ENCODE data around the gene MPPE1. TPM values are rescaled to one million over a fixed set of nuclear protein-coding genes. Genes with fewer than 3 reads are reported as not detected.
"Not testable (repeated sequence)": the region's sequence is repeated elsewhere in the genome, so short reads cannot be mapped to it uniquely, and the experiment has no call there.

The MPPE1 gene
- total and polyA plus RNA-seq, 4 donors, result 30.2 to 82.4 (median 57.2) TPM

GRCh38 chr18:11861583-11862288 is 46.4 kb downstream of the MPPE1 start:
- H3K9me3 ChIP-seq (ENCODE audit: control insufficient read depth, insufficient read depth, low read length), result no peaks in the 10 kb centered on the region
- no peaks in the 10 kb centered on the region for H3K4me1 ChIP-seq (ENCODE audit: control insufficient read depth, insufficient read depth, low read length)
- H3K4me3 ChIP-seq (ENCODE audit: low read depth, low read length), result no peak overlapping the region
- H3K27me3 ChIP-seq (ENCODE audit: control insufficient read depth, insufficient read depth, low read length), result no peaks in the 10 kb centered on the region
- peaks cover 20% of the 10 kb centered on the region for H3K36me3 ChIP-seq (ENCODE audit: control insufficient read depth, insufficient read depth, low read length)
- no peak for DNase-seq (ENCODE audit: low read depth in 4 of 6, low spot score in 6 of 6)
- H3K27ac ChIP-seq (ENCODE audit: low read depth, low read length), result no peak overlapping the region
- 92% methylated on average over 16 of the region's 20 CpGs for WGBS (ENCODE audit: insufficient coverage)

- no peaks in the 10 kb centered on the region for H3K27me3 ChIP-seq (ENCODE audit: control insufficient read depth, insufficient read depth, low read length)
- no peak overlapping the region for H3K4me3 ChIP-seq (ENCODE audit: low read depth, low read length)
- no peaks in the 10 kb centered on the region for H3K9me3 ChIP-seq (ENCODE audit: control insufficient read depth, insufficient read depth, low read length)
- DNase-seq (ENCODE audit: low read depth in 4 of 6, low spot score in 6 of 6), result no peak
- 80% methylated on average over 13 of the region's 17 CpGs for WGBS (ENCODE audit: insufficient coverage)
- peaks cover 15% of the 10 kb centered on the region for H3K36me3 ChIP-seq (ENCODE audit: control insufficient read depth, insufficient read depth, low read length)
- H3K27ac ChIP-seq (ENCODE audit: low read depth, low read length), result no peak overlapping the region
- no peaks in the 10 kb centered on the region for H3K4me1 ChIP-seq (ENCODE audit: control insufficient read depth, insufficient read depth, low read length)
Measured at GRCh38 chr18:11860594-11861450, 47.3 kb downstream of the MPPE1 start.

GRCh38 chr18:11859903-11860407 is 48.2 kb downstream of the MPPE1 start:
- Histone ChIP-seq H3K4me3 (ENCODE audit: low read depth, low read length) (no peak overlapping the region), H3K36me3 (ENCODE audit: control insufficient read depth, insufficient read depth, low read length) (peaks cover 11% of the 10 kb centered on the region), H3K27me3 (ENCODE audit: control insufficient read depth, insufficient read depth, low read length) (no peaks in the 10 kb centered on the region), H3K27ac (ENCODE audit: low read depth, low read length) (no peak overlapping the region), H3K9me3 (ENCODE audit: control insufficient read depth, insufficient read depth, low read length) (no peaks in the 10 kb centered on the region), H3K4me1 (ENCODE audit: control insufficient read depth, insufficient read depth, low read length) (no peaks in the 10 kb centered on the region)
- 94% methylated on average over 4 of the region's 4 CpGs for WGBS (ENCODE audit: insufficient coverage)
- DNase-seq (ENCODE audit: low read depth in 4 of 6, low spot score in 6 of 6), result no peak

- Histone ChIP-seq H3K27me3 (ENCODE audit: control insufficient read depth, insufficient read depth, low read length) (no peaks in the 10 kb centered on the region), H3K27ac (ENCODE audit: low read depth, low read length) (no peak overlapping the region), H3K9me3 (ENCODE audit: control insufficient read depth, insufficient read depth, low read length) (no peaks in the 10 kb centered on the region), H3K4me3 (ENCODE audit: low read depth, low read length) (no peak overlapping the region), H3K36me3 (ENCODE audit: control insufficient read depth, insufficient read depth, low read length) (peaks cover 13% of the 10 kb centered on the region), H3K4me1 (ENCODE audit: control insufficient read depth, insufficient read depth, low read length) (no peaks in the 10 kb centered on the region)
- 88% methylated on average over 4 of the region's 7 CpGs for WGBS (ENCODE audit: insufficient coverage)
- DNase-seq (ENCODE audit: low read depth in 4 of 6, low spot score in 6 of 6), result no peak
Measured at GRCh38 chr18:11859282-11859830, 48.8 kb downstream of the MPPE1 start.

GRCh38 chr18:11857177-11857887 is 50.8 kb downstream of the MPPE1 start:
- H3K4me1 ChIP-seq (ENCODE audit: control insufficient read depth, insufficient read depth, low read length), result peaks cover 4% of the 10 kb centered on the region
- H3K27ac ChIP-seq (ENCODE audit: low read depth, low read length), result peak overlapping the region; percentile 42
- H3K9me3 ChIP-seq (ENCODE audit: control insufficient read depth, insufficient read depth, low read length), result no peaks in the 10 kb centered on the region
- no peak overlapping the region for H3K4me3 ChIP-seq (ENCODE audit: low read depth, low read length)
- WGBS (ENCODE audit: insufficient coverage), result 48% methylated on average over 9 of the region's 11 CpGs
- H3K36me3 ChIP-seq (ENCODE audit: control insufficient read depth, insufficient read depth, low read length), result peaks cover 13% of the 10 kb centered on the region
- peak in 2 of 6 donors; percentile 24 to 65 for DNase-seq (ENCODE audit: low read depth in 4 of 6, low spot score in 6 of 6)
- H3K27me3 ChIP-seq (ENCODE audit: control insufficient read depth, insufficient read depth, low read length), result no peaks in the 10 kb centered on the region

GRCh38 chr18:11854554-11854953 is 53.6 kb downstream of the MPPE1 start:
- DNase-seq (ENCODE audit: low read depth in 4 of 6, low spot score in 6 of 6); H3K27ac ChIP-seq (ENCODE audit: low read depth, low read length); H3K4me3 ChIP-seq (ENCODE audit: low read depth, low read length); H3K36me3 ChIP-seq (ENCODE audit: control insufficient read depth, insufficient read depth, low read length); H3K27me3 ChIP-seq (ENCODE audit: control insufficient read depth, insufficient read depth, low read length); H3K9me3 ChIP-seq (ENCODE audit: control insufficient read depth, insufficient read depth, low read length): not testable (repeated sequence)
- peaks cover 13% of the 10 kb centered on the region for H3K4me1 ChIP-seq (ENCODE audit: control insufficient read depth, insufficient read depth, low read length)
- 100% methylated on average over 3 of the region's 6 CpGs for WGBS (ENCODE audit: insufficient coverage)

GRCh38 chr18:11851806-11852337 is 56.2 kb downstream of the MPPE1 start:
- 0% methylated on average over 21 of the region's 23 CpGs for WGBS (ENCODE audit: insufficient coverage)
- no peaks in the 10 kb centered on the region for H3K9me3 ChIP-seq (ENCODE audit: control insufficient read depth, insufficient read depth, low read length)
- peak overlapping the region; percentile 85 for H3K4me3 ChIP-seq (ENCODE audit: low read depth, low read length)
- H3K36me3 ChIP-seq (ENCODE audit: control insufficient read depth, insufficient read depth, low read length), result peaks cover 6% of the 10 kb centered on the region
- H3K27ac ChIP-seq (ENCODE audit: low read depth, low read length), result peak overlapping the region; percentile 94
- no peaks in the 10 kb centered on the region for H3K27me3 ChIP-seq (ENCODE audit: control insufficient read depth, insufficient read depth, low read length)
- H3K4me1 ChIP-seq (ENCODE audit: control insufficient read depth, insufficient read depth, low read length), result peaks cover 19% of the 10 kb centered on the region
- peak in 1 of 6 donors; percentile 15 for DNase-seq (ENCODE audit: low read depth in 4 of 6, low spot score in 6 of 6)

GRCh38 chr18:11851146-11851805 is 56.8 kb downstream of the MPPE1 start, which contains the start of gene CHMP1B:
Gene CHMP1B (plus strand): TSS chr18:11851413. CDS start chr18:11851512, 99 bp downstream.
- peak; percentile 93 to 99 (median 96) for DNase-seq (ENCODE audit: low read depth in 4 of 6, low spot score in 6 of 6)
- Histone ChIP-seq H3K4me1 (ENCODE audit: control insufficient read depth, insufficient read depth, low read length) (peaks cover 19% of the 10 kb centered on the region), H3K27ac (ENCODE audit: low read depth, low read length) (peak within 1 kb of the TSS; percentile 94), H3K9me3 (ENCODE audit: control insufficient read depth, insufficient read depth, low read length) (no peaks in the 10 kb centered on the region), H3K27me3 (ENCODE audit: control insufficient read depth, insufficient read depth, low read length) (no peaks in the 10 kb centered on the region), H3K4me3 (ENCODE audit: low read depth, low read length) (peak within 1 kb of the TSS; percentile 85), H3K36me3 (ENCODE audit: control insufficient read depth, insufficient read depth, low read length) (peaks cover 6% of the 10 kb centered on the region)
- under 1% methylated on average over 53 of the region's 53 CpGs for WGBS (ENCODE audit: insufficient coverage)

Measured in spinal cord (tissue), 10 donors.